Thymus (tissue), 11 donors: ENCODE measurements around the gene MRPS35. TPM values are rescaled to one million over a fixed set of nuclear protein-coding genes. Genes with fewer than 3 reads are reported as not detected.

Source experiments
- DNase-seq, 9 donors: peaks; one replicate each; pipeline ENCODE4 v3.0.0-alpha.2; 2013; ENCODE audit warnings: low spot score in 9 of 9, low read depth in 6 of 9, missing footprints in 1 of 9
- H3K27ac ChIP-seq, 2 donors: one replicate each; pipeline ENCODE4 v1.5.1; 2013; ENCODE audit warnings: control low read depth in 1 of 2, low read depth in 1 of 2, low read length in 1 of 2, mild to moderate bottlenecking in 1 of 2, moderate library complexity in 1 of 2
- H3K27me3 ChIP-seq, 2 donors: one replicate each; pipeline ENCODE4 v1.5.1; 2013; ENCODE audit warnings: low read length in 1 of 2; ENCODE audit not compliant: control insufficient read depth in 2 of 2, insufficient read depth in 1 of 2
- H3K36me3 ChIP-seq, 2 donors: one replicate each; pipeline ENCODE4 v1.5.1; 2013; ENCODE audit warnings: low read length in 1 of 2, mild to moderate bottlenecking in 1 of 2, moderate library complexity in 1 of 2; ENCODE audit not compliant: control insufficient read depth in 2 of 2, insufficient read depth in 2 of 2
- H3K4me1 ChIP-seq, 2 donors: one replicate each; pipeline ENCODE4 v1.5.1; 2013; ENCODE audit warnings: low read length in 2 of 2; ENCODE audit not compliant: control insufficient read depth in 2 of 2, insufficient read depth in 2 of 2
- H3K4me3 ChIP-seq, 2 donors: one replicate each; pipeline ENCODE4 v1.5.1; 2013; ENCODE audit warnings: low read length in 2 of 2, control low read depth in 1 of 2, mild to moderate bottlenecking in 1 of 2
- H3K9me3 ChIP-seq, 2 donors: one replicate each; pipeline ENCODE4 v1.5.1; 2013; ENCODE audit warnings: low read length in 1 of 2, mild to moderate bottlenecking in 1 of 2; ENCODE audit not compliant: control insufficient read depth in 2 of 2, insufficient read depth in 1 of 2
- WGBS: extraction: QIAGEN DNeasy Blood & Tissue Kit; methylation state at CpG from one replicate; pipeline ENCODE4 v1.1.7; 2013; 5-methylcytosine and 5-hydroxymethylcytosine counted together
- polyA plus RNA-seq: library from polyadenylated mRNA; stranded (reverse); fragments of 200-250 nt; gene quantifications from one replicate; pipeline ENCODE4 v1.2.3, GENCODE V29; 2013
- total RNA-seq: library from RNA; stranded (reverse); fragments of 120-200 nt; gene quantifications from one replicate; pipeline ENCODE4 v1.2.4, GENCODE V29; 2013
- donor health status: healthy.

The MRPS35 gene
- total and polyA plus RNA-seq, 2 donors: 32.1 to 48.2 TPM

DNA sequence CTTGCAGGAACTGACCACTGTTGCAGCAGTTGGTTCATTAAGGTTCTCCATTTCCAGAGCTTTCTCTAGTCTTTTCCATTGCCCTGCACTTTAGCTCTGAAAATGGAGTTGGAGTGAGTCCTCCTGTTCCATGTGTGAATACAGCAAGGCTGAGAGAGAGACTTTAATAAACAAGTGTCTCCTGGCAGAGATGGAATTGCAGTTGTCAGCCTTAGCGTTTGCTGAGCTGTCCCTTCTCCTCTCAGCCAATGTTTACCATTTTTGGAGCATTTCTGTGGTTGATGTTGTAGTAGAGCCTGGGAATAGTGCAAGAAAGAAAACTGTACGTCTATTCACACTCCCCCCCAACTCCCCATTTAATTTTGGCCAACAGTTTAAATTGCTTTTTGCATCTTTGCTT, 76.9 kb downstream of the MRPS35 start:
- peaks cover 9 to 21% of the 10 kb centered on the region in 2 donors for H3K36me3 ChIP-seq
- H3K4me1 ChIP-seq: no peaks in the 10 kb centered on the region
- H3K27ac ChIP-seq: no peak overlapping the region
- no peak for DNase-seq
- H3K4me3 ChIP-seq: no peak overlapping the region
- no peaks in the 10 kb centered on the region for H3K9me3 ChIP-seq
- H3K27me3 ChIP-seq: no peaks in the 10 kb centered on the region
- WGBS: 94% methylated on average over 2 of the region's 2 CpGs

DNA sequence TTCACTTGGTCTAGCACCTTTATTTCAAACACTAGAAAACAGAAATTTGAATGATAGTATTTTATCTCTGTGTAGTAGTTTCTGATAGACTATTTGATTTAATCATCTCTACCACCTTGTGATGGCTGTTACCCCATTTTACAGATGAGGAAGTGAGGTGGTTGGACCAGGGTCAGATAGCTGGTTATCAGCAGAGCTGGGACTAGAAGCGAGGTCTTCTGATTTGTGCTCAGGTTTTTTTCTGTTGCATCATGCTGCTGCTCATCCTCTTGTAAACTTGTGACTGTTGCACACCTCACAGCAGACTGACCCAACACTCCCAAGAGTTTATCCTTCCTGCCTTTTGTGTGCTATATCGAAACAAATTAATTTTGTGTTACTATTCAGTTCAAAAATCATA, 79.5 kb downstream of the MRPS35 start:
- Histone ChIP-seq H3K27me3 (no peaks in the 10 kb centered on the region), H3K4me1 (no peaks in the 10 kb centered on the region), H3K27ac (no peak overlapping the region), H3K36me3 (peaks cover 26 to 39% of the 10 kb centered on the region in 2 donors), H3K4me3 (no peak overlapping the region), H3K9me3 (no peaks in the 10 kb centered on the region)
- over 99% methylated on average over 2 of the region's 2 CpGs for WGBS
- no peak for DNase-seq

DNA sequence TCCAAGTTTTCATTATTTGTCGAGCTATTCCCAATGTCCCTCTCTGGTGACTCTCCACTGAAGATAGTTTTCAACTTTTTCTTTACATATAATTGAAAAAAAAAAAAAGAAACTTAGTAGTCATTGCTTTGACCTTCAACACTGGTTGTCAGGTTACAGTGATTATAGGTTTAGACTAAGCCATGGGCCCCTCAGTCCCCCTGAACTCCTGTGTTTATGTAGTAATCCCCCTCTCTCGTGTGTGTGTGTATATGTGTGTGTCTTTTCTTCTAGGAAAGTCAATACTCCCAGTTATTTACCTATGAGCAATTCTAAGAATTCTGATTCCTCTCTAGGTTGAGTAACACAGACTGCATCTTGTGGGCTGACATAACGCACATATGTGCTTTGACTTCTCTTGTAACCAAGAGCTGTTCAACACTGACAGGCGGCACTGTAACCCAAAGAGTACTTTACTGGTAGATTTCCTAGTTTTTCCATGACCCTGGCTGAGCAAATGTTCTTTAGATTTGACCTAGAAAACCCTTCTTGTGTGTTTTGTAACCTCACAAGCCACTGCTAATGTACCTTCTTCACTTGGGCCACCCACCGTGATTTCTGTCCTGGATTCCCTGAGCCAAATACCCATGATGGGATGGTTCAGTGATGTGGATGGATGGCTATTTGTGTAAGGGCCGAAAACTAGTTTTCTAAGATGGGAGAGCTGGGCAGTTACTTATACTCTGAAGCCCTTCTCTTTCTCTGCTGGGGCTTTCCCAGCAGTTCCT, 84.4 kb downstream of the MRPS35 start:
- Histone ChIP-seq H3K9me3 (no peaks in the 10 kb centered on the region), H3K4me3 (no peak overlapping the region), H3K27ac (no peak overlapping the region), H3K36me3 (peaks cover 45 to 66% of the 10 kb centered on the region in 2 donors), H3K27me3 (no peaks in the 10 kb centered on the region), H3K4me1 (no peaks in the 10 kb centered on the region)
- 95% methylated on average over 6 of the region's 6 CpGs for WGBS
- no peak for DNase-seq

DNA sequence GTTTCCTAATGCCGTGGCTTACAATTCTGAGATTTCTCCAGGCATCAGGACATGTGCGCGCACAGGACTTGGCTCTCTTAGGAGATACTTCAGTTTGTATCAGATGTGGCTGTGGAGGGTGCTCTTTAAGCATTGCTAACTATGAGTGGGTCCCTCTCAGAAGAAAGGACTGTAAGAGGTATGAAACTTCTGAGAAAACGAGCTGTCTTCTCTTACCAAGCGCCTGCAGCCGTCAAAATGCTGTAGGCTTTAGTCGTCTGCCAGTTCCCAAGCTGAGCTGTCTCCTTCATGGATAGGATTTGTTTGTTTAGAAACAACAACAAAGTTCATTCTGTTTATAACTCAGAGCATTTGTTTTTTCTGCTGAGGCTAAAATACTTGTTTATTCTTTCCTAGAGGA, 85.5 kb downstream of the MRPS35 start:
- WGBS: 98% methylated on average over 7 of the region's 7 CpGs

DNA sequence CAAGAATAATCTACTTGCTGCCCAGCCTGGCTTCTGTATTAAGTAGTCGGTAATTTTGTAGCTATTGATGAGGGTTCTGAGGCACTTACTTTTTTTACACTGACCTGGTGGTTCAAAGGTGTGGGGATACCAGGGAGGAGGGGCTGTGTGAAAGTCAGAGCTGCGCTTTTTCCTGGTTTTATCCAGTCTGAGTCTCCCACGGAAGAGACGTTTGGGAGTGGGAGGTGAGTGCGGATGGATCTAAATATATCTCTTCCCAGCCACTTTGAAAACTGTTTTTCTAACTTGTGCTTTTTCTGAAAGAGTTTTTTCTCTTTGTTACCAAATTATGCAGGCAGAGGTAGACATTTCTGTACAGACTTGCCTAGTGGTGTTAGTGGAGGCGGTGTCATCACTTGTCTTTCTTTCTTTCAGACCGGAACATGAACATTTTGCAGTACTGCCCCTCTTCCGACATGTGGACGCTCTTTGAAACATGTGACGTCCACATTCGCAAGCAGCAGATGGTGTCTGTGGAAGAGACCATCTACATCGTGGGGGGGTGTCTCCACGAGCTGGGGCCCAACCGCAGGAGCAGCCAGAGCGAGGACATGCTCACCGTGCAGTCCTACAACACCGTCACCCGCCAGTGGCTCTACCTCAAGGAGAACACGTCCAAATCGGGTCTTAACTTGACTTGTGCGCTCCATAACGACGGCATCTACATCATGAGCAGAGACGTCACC, 86.8 kb downstream of the MRPS35 start:
- no peaks in the 10 kb centered on the region for H3K4me1 ChIP-seq
- no peaks in the 10 kb centered on the region for H3K9me3 ChIP-seq
- H3K36me3 ChIP-seq: peaks cover 35 to 49% of the 10 kb centered on the region in 2 donors
- no peaks in the 10 kb centered on the region for H3K27me3 ChIP-seq
- H3K4me3 ChIP-seq: no peak overlapping the region
- WGBS: 98% methylated on average over 24 of the region's 24 CpGs
- no peak for DNase-seq
- H3K27ac ChIP-seq: no peak overlapping the region

More for the DNA sequence above, 85.5 kb downstream of the MRPS35 start:
- H3K27ac ChIP-seq: no peak overlapping the region
- no peaks in the 10 kb centered on the region for H3K27me3 ChIP-seq
- no peaks in the 10 kb centered on the region for H3K4me1 ChIP-seq
- no peaks in the 10 kb centered on the region for H3K9me3 ChIP-seq
- peaks cover 43 to 60% of the 10 kb centered on the region in 2 donors for H3K36me3 ChIP-seq
- DNase-seq: no peak
- no peak overlapping the region for H3K4me3 ChIP-seq

DNA sequence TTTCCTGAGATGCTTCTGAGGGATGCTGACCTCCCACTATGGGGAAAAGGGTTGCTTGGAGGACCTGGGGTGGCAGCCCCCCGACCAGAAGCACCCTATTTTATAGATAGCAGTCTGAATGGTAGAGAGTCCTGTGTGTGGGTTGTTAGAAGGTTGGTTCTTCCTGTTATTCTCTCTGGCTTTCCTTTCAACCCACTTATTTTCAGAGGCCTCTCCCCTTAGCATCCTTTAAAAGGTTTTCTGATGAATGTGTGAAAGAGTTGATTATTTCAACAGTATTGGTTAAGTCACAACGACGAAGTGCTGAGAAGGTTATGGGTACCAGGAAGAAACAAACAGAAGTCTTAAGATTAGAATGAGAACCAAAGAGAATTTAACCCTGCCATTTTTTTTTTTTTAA, 90.2 kb downstream of the MRPS35 start:
- 96% methylated on average over 3 of the region's 3 CpGs for WGBS
- H3K4me3 ChIP-seq: no peak overlapping the region
- no peaks in the 10 kb centered on the region for H3K9me3 ChIP-seq
- no peaks in the 10 kb centered on the region for H3K27me3 ChIP-seq
- no peaks in the 10 kb centered on the region for H3K4me1 ChIP-seq
- no peak for DNase-seq
- no peak overlapping the region for H3K27ac ChIP-seq
- H3K36me3 ChIP-seq: peaks cover 17 to 27% of the 10 kb centered on the region in 2 donors

DNA sequence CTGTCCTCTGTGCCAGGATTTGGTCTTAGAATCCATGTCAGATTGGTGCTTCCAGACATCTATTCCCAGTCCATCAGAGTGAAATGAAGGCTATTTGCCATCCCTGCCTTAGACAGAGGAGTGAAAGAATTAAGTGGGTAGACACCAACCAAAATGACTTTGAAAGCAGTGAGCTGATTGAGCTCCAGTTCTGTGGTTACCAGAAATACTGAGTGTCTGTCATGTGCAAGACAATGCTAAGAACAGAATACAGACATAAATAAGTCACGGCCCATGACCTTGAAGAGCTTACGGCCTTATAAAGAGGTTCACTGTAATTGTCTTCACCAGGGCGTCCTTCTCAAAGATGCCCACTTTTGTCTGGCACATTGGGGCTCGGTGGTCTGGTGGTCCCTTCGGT, 91.0 kb downstream of the MRPS35 start:
- no peak for DNase-seq
- 97% methylated on average over 5 of the region's 5 CpGs for WGBS
- no peaks in the 10 kb centered on the region for H3K4me1 ChIP-seq
- no peaks in the 10 kb centered on the region for H3K9me3 ChIP-seq
- no peak overlapping the region for H3K4me3 ChIP-seq
- no peaks in the 10 kb centered on the region for H3K27me3 ChIP-seq
- no peak overlapping the region for H3K27ac ChIP-seq
- H3K36me3 ChIP-seq: peaks cover 13 to 24% of the 10 kb centered on the region in 2 donors

DNA sequence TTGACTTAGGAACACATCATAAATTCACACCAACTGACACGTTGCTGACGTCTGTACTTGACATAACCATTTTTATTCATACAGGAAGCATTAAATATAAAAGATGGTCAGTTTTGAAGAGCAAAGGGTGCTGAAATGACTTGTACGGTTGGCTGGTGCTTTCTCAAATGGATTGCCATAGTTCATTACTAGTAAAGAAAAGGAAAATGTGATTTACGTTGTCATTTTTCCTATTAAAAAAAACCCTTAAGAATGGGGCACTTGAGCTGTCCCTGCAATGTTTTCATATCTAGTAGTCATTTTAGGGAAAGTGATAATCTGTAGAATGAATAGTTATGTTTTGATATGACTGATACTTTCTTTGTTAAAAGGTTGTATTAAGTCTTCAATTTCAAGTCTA, 91.9 kb downstream of the MRPS35 start:
- 88% methylated on average over 4 of the region's 4 CpGs for WGBS
- no peak for DNase-seq
- Histone ChIP-seq H3K27me3 (no peaks in the 10 kb centered on the region), H3K9me3 (no peaks in the 10 kb centered on the region), H3K4me3 (no peak overlapping the region), H3K36me3 (peaks cover 5 to 17% of the 10 kb centered on the region in 2 donors), H3K27ac (no peak overlapping the region), H3K4me1 (peaks cover 0 to 1% of the 10 kb centered on the region in 2 donors)

DNA sequence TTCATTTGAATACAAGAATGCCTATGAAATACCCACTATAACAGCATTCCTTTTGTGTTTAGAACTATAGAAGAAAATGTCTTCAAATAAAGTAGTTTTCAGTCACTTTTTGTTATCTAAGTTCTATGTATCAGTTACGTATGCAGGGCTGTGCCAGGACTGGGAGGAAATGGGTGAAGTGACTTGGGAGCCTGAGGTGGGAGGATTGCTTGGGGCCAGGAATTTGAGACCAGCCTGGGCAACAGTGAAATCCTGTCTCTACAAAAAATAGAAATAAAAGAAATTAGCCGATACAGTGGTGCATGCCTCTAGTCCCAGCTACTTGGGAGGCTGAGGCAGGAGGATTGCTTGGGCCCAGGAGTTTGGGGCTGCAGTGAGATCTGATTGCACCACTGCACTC, 92.3 kb downstream of the MRPS35 start:
- Histone ChIP-seq H3K4me1 (peaks cover 0 to 2% of the 10 kb centered on the region in 2 donors), H3K4me3 (no peak overlapping the region), H3K27me3 (no peaks in the 10 kb centered on the region), H3K36me3 (peaks cover under 1 to 12% of the 10 kb centered on the region in 2 donors), H3K27ac (no peak overlapping the region), H3K9me3 (no peaks in the 10 kb centered on the region)
- no peak for DNase-seq
- whole genome bisulfite sequencing: 95% methylated on average over 2 of the region's 2 CpGs
